Left ventricle myocardium inferior (tissue), 1 donor: ENCODE data around the gene PTPRN2. TPM values are rescaled to one million over a fixed set of nuclear protein-coding genes. Genes with fewer than 3 reads are reported as not detected.

ENCODE experiments used
- DNase-seq: peaks from one replicate; pipeline ENCODE4 v3.0.0-alpha.2; 2020
- H3K27ac ChIP-seq: fragments of 200-600 bp; replicated peaks from 2 replicates; pipeline ENCODE4 v1.8.0; 2021
- H3K27me3 ChIP-seq: fragments of 200-600 bp; 2 replicates; pipeline ENCODE4 v1.8.0; 2021; ENCODE audit warnings: low read depth
- H3K36me3 ChIP-seq: fragments of 200-600 bp; 2 replicates; pipeline ENCODE4 v1.8.0; 2021
- H3K4me1 ChIP-seq: fragments of 200-600 bp; 2 replicates; pipeline ENCODE4 v1.8.0; 2021
- H3K4me3 ChIP-seq: fragments of 200-600 bp; 2 replicates; pipeline ENCODE4 v1.8.0; 2021; ENCODE audit warnings: mild to moderate bottlenecking, moderate library complexity
- H3K9me3 ChIP-seq: fragments of 200-600 bp; replicated peaks from 2 replicates; pipeline ENCODE4 v1.8.0; 2021
- CTCF ChIP-seq: fragments of 200-600 bp; IDR thresholded peaks from 2 replicates; pipeline ENCODE4 v1.8.0; 2021; ENCODE audit warnings: antibody characterized with exemption, mild to moderate bottlenecking, borderline replicate concordance
- intact Hi-C: fragments of 100-400 bp; cut with micrococcal nuclease; formaldehyde crosslinking; loops from one replicate; pipeline ENCODE4 v1.11.0; 2022
- total RNA-seq: library from RNA; stranded (reverse); fragmentation: NEBNext Ultra II Directional; extraction: Animal tissue kit (Norgen Biotek cat#: 25700); gene quantifications from one replicate; pipeline ENCODE4 v1.2.1, GENCODE V29; 2021
- donor health status: DM: no; HTN: yes; CAD: no; lungs with severe emphysema.

The PTPRN2 gene
- total RNA-seq, 1 donor from 2014 or later, result 1.3 TPM

GRCh38 chr7:158107806-158108205, 479.8 kb downstream of the PTPRN2 start:
- Histone ChIP-seq H3K4me1 (no peaks in the 10 kb centered on the region), H3K9me3 (no peaks in the 10 kb centered on the region), H3K4me3 (no peak overlapping the region), H3K36me3 (no peaks in the 10 kb centered on the region), H3K27ac (no peak overlapping the region), H3K27me3 (peaks cover 45% of the 10 kb centered on the region)
- intact Hi-C loops, result no loop called here
- TF ChIP-seq CTCF, result no peak
- no peak for DNase-seq

- no peak for TF ChIP-seq CTCF
- H3K4me3 ChIP-seq, result no peak overlapping the region
- H3K4me1 ChIP-seq, result no peaks in the 10 kb centered on the region
- H3K9me3 ChIP-seq, result no peaks in the 10 kb centered on the region
- intact Hi-C loops, result no loop called here
- H3K27me3 ChIP-seq, result peaks cover 54% of the 10 kb centered on the region
- no peak overlapping the region for H3K27ac ChIP-seq
- H3K36me3 ChIP-seq, result no peaks in the 10 kb centered on the region
- no peak for DNase-seq
These were observed 481.4 kb downstream of the PTPRN2 start for GRCh38 chr7:158106272-158106671.

- DNase-seq, result no peak
These were observed 484.2 kb downstream of the PTPRN2 start for GRCh38 chr7:158103378-158103777.

GRCh38 chr7:158102897-158103296, 484.7 kb downstream of the PTPRN2 start:
- H3K4me1 ChIP-seq, result no peaks in the 10 kb centered on the region
- H3K27ac ChIP-seq, result no peak overlapping the region
- H3K9me3 ChIP-seq, result no peaks in the 10 kb centered on the region
- no peak for DNase-seq
- no peaks in the 10 kb centered on the region for H3K36me3 ChIP-seq
- H3K4me3 ChIP-seq, result no peak overlapping the region
- intact Hi-C loops, result no loop called here
- TF ChIP-seq CTCF, result no peak
- H3K27me3 ChIP-seq, result peaks cover 35% of the 10 kb centered on the region

More at GRCh38 chr7:158103378-158103777, 484.2 kb downstream of the PTPRN2 start:
- no peak overlapping the region for H3K4me3 ChIP-seq
- no peaks in the 10 kb centered on the region for H3K4me1 ChIP-seq
- peaks cover 40% of the 10 kb centered on the region for H3K27me3 ChIP-seq
- H3K36me3 ChIP-seq, result no peaks in the 10 kb centered on the region
- H3K27ac ChIP-seq, result no peak overlapping the region
- no peaks in the 10 kb centered on the region for H3K9me3 ChIP-seq
- no peak for TF ChIP-seq CTCF
- intact Hi-C loops, result no loop called here

GRCh38 chr7:158101821-158102450, 485.7 kb downstream of the PTPRN2 start:
- Histone ChIP-seq H3K27ac (no peak overlapping the region), H3K27me3 (peaks cover 25% of the 10 kb centered on the region), H3K4me3 (no peak overlapping the region), H3K36me3 (no peaks in the 10 kb centered on the region), H3K4me1 (no peaks in the 10 kb centered on the region), H3K9me3 (no peaks in the 10 kb centered on the region)
- intact Hi-C loops, result no loop called here
- TF ChIP-seq CTCF, result no peak
- DNase-seq, result no peak
